GM23338 (cell line): ENCODE data around the gene CHRM4. TPM values are rescaled to one million over a fixed set of nuclear protein-coding genes. Genes with fewer than 3 reads are reported as not detected.

Experiments used
- ATAC-seq: fragments of 200-7000 bp; cut with Tn5 transposase; 3 replicates; pipeline ENCODE4 v1.9.1; 2020
- DNase-seq: peaks from one replicate; pipeline ENCODE4 v3.0.0-alpha.2; 2015; ENCODE audit warnings: low spot score
- H2AFZ ChIP-seq: fragments of 200-600 bp; sonication (generic); 2 replicates; pipeline ENCODE4 v1.8.0; 2016; ENCODE audit warnings: antibody characterized with exemption, mild to moderate bottlenecking, moderate library complexity
- H3F3A ChIP-seq: fragments of 200-600 bp; sonication (generic); replicated peaks from 2 replicates; pipeline ENCODE4 v1.8.0; 2017; ENCODE audit warnings: antibody characterized with exemption, mixed run types, low read depth
- H3K27ac ChIP-seq: fragments of 200-600 bp; sonication (generic); 2 replicates; pipeline ENCODE4 v1.6.1; 2016; ENCODE audit warnings: low read depth
- H3K27me3 ChIP-seq: fragments of 200-600 bp; sonication (generic); 2 replicates; pipeline ENCODE4 v1.8.0; 2016; ENCODE audit warnings: mild to moderate bottlenecking, mixed run types, moderate library complexity; ENCODE audit not compliant: insufficient read depth
- H3K36me3 ChIP-seq: fragments of 200-600 bp; sonication (generic); 2 replicates; pipeline ENCODE4 v1.8.0; 2016; ENCODE audit warnings: mild to moderate bottlenecking; ENCODE audit not compliant: insufficient read depth
- H3K4me1 ChIP-seq: fragments of 200-600 bp; sonication (generic); 2 replicates; pipeline ENCODE4 v1.8.0; 2016; ENCODE audit warnings: mild to moderate bottlenecking, moderate library complexity; ENCODE audit not compliant: insufficient read depth
- H3K4me2 ChIP-seq: fragments of 200-600 bp; sonication (generic); 2 replicates; pipeline ENCODE4 v1.7.1; 2017; ENCODE audit warnings: mixed run types
- H3K4me3 ChIP-seq: fragments of 200-600 bp; sonication (generic); 2 replicates; pipeline ENCODE4 v1.6.1; 2016; ENCODE audit warnings: mixed run types
- H3K79me2 ChIP-seq: fragments of 200-600 bp; sonication (generic); replicated peaks from 2 replicates; pipeline ENCODE4 v1.8.0; 2017; ENCODE audit warnings: mild to moderate bottlenecking; ENCODE audit not compliant: insufficient read depth
- H3K9me2 ChIP-seq: fragments of 200-600 bp; sonication (generic); 2 replicates; pipeline ENCODE4 v1.8.0; 2017; ENCODE audit not compliant: insufficient read depth
- H4K20me1 ChIP-seq: fragments of 200-600 bp; sonication (generic); replicated peaks from 2 replicates; pipeline ENCODE4 v1.8.0; 2017; ENCODE audit warnings: mild to moderate bottlenecking; ENCODE audit not compliant: insufficient read depth
- H3K27ac Mint-ChIP-seq: 2 replicates; pipeline ENCODE4 v1.8.0; 2020; ENCODE audit warnings: inconsistent platforms, mild to moderate bottlenecking, moderate library complexity, mixed read lengths
- H3K27me3 Mint-ChIP-seq: 3 replicates; pipeline ENCODE4 v1.8.0; 2022; ENCODE audit warnings: low read depth, mild to moderate bottlenecking, moderate library complexity, mixed read lengths, inconsistent platforms; ENCODE audit not compliant: insufficient read depth, poor library complexity
- H3K36me3 Mint-ChIP-seq: 3 replicates; pipeline ENCODE4 v1.8.0; 2021; ENCODE audit warnings: low read depth, mild to moderate bottlenecking, inconsistent platforms, moderate library complexity, mixed read lengths
- H3K4me1 Mint-ChIP-seq: 3 replicates; pipeline ENCODE4 v1.8.0; 2020; ENCODE audit warnings: mild to moderate bottlenecking, inconsistent platforms, mixed read lengths
- H3K4me3 Mint-ChIP-seq: 3 replicates; pipeline ENCODE4 v1.8.0; 2021; ENCODE audit warnings: moderate library complexity, mild to moderate bottlenecking, inconsistent platforms, mixed read lengths
- H3K9me3 Mint-ChIP-seq: 3 replicates; pipeline ENCODE4 v1.8.0; 2020; ENCODE audit warnings: moderate library complexity, mild to moderate bottlenecking, inconsistent platforms, mixed read lengths
- CREB1 ChIP-seq: fragments of 250-450 bp; sonication (Bioruptor Pico); IDR thresholded peaks from 2 replicates; pipeline ENCODE4 v1.5.0; 2020; ENCODE audit warnings: low read depth, mild to moderate bottlenecking, moderate library complexity
- EZH2 ChIP-seq: fragments of 200-600 bp; sonication (generic); IDR thresholded peaks from one replicate; pipeline ENCODE4 v1.8.0; 2017; ENCODE audit warnings: antibody characterized with exemption, mild to moderate bottlenecking, low read depth; ENCODE audit not compliant: unreplicated experiment
- EZH2phosphoT487 ChIP-seq: fragments of 200-600 bp; sonication (generic); IDR thresholded peaks from one replicate; pipeline ENCODE4 v1.8.1; 2018; ENCODE audit warnings: antibody characterized with exemption; ENCODE audit not compliant: unreplicated experiment
- JUNB ChIP-seq: IDR thresholded peaks from one replicate; pipeline ENCODE4 v1.6.1; 2016; ENCODE audit warnings: antibody characterized with exemption; ENCODE audit not compliant: unreplicated experiment
- NANOG ChIP-seq: IDR thresholded peaks from 2 replicates; pipeline ENCODE4 v1.6.1; 2016; ENCODE audit warnings: antibody characterized with exemption, borderline replicate concordance
- POLR2AphosphoS5 ChIP-seq: IDR thresholded peaks from 2 replicates; pipeline ENCODE4 v1.6.1; 2016; ENCODE audit warnings: antibody characterized with exemption, low read depth
- REST ChIP-seq: IDR thresholded peaks from one replicate; pipeline ENCODE4 v1.6.1; 2018; ENCODE audit warnings: antibody characterized with exemption; ENCODE audit not compliant: unreplicated experiment
- STAT1 ChIP-seq: IDR thresholded peaks from one replicate; pipeline ENCODE4 v1.6.1; 2016; ENCODE audit warnings: antibody characterized with exemption; ENCODE audit not compliant: unreplicated experiment
- ZNF114 ChIP-seq: fragments of 250-450 bp; sonication (Bioruptor Pico); IDR thresholded peaks from 2 replicates; pipeline ENCODE4 v1.5.0; 2020; ENCODE audit warnings: mild to moderate bottlenecking, moderate library complexity
- ZNF331 ChIP-seq: fragments of 250-450 bp; sonication (Bioruptor Pico); IDR thresholded peaks from 2 replicates; pipeline ENCODE4 v1.5.0; 2020; ENCODE audit warnings: low read depth, mild to moderate bottlenecking, moderate library complexity
- polyA plus RNA-seq: library from polyadenylated mRNA; unstranded; fragments of >200 nt; fragmentation: Nextera tagmentation; extraction: Ambion mirVana; gene quantifications from 2 replicates; pipeline ENCODE4 v1.2.1, GENCODE V29; 2016
- total RNA-seq: library from RNA; depleted of rRNA; stranded (reverse); fragments of >200 nt; shearing (Covaris generic); gene quantifications from 2 replicates; pipeline ENCODE4 v1.2.3, GENCODE V29; 2014
- TF ChIP-seq, protein P1 (sequence below), 2 experiments: fragments of 200-600 bp in 1 of 2; sonication (generic) in 1 of 2; conservative IDR thresholded peaks; 2 replicates each; pipeline versions ENCODE4 v1.5.1 to v1.6.1; 2016 to 2017; ENCODE audit warnings: antibody characterized with exemption in 2 of 2, low read depth in 2 of 2, mild to moderate bottlenecking in 2 of 2, moderate library complexity in 1 of 2
- TF ChIP-seq, protein P2 (sequence below): fragments of 250-450 bp; sonication (Bioruptor Pico); IDR thresholded peaks from 2 replicates; pipeline ENCODE4 v1.5.0; 2020; ENCODE audit warnings: mild to moderate bottlenecking, moderate library complexity
- TF ChIP-seq, protein P3 (sequence below): IDR thresholded peaks from 2 replicates; pipeline ENCODE4 v1.6.1; 2016; ENCODE audit warnings: antibody characterized with exemption

The CHRM4 gene
- total and polyA plus RNA-seq, 2 experiments from 2014 or later, result 0.97 TPM; not detected in 1

- Mint-ChIP-seq H3K4me3 (no peak overlapping the region; the same call in 2 of the 3 replicates), H3K27ac (no peak overlapping the region), H3K36me3 (no peaks in the 10 kb centered on the region; the same call in 2 of the 3 replicates), H3K27me3 (peaks cover 58% of the 10 kb centered on the region), H3K4me1 (peaks cover 30% of the 10 kb centered on the region), H3K9me3 (no peaks in the 10 kb centered on the region; the same call in 1 of the 3 replicates)
- Histone ChIP-seq H3K27me3 (peaks cover 63% of the 10 kb centered on the region), H3K4me2 (peak overlapping the region; percentile 88), H3K79me2 (no peaks in the 10 kb centered on the region), H3K27ac (no peak overlapping the region), H2AFZ (no peak overlapping the region), H3K4me1 (peaks cover 28% of the 10 kb centered on the region), H3K36me3 (no peaks in the 10 kb centered on the region), H3K9me2 (no peaks in the 10 kb centered on the region), H3K4me3 (peak overlapping the region; percentile 76), H3F3A (peaks cover 18% of the 10 kb centered on the region), H4K20me1 (peaks cover 7% of the 10 kb centered on the region)
- ATAC-seq (no peak), DNase-seq (no peak)
- TF ChIP-seq CREB1 (CRISPR knock-in tag), result no peak
- TF ChIP-seq, protein P1, sequence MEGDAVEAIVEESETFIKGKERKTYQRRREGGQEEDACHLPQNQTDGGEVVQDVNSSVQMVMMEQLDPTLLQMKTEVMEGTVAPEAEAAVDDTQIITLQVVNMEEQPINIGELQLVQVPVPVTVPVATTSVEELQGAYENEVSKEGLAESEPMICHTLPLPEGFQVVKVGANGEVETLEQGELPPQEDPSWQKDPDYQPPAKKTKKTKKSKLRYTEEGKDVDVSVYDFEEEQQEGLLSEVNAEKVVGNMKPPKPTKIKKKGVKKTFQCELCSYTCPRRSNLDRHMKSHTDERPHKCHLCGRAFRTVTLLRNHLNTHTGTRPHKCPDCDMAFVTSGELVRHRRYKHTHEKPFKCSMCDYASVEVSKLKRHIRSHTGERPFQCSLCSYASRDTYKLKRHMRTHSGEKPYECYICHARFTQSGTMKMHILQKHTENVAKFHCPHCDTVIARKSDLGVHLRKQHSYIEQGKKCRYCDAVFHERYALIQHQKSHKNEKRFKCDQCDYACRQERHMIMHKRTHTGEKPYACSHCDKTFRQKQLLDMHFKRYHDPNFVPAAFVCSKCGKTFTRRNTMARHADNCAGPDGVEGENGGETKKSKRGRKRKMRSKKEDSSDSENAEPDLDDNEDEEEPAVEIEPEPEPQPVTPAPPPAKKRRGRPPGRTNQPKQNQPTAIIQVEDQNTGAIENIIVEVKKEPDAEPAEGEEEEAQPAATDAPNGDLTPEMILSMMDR (conservative IDR thresholded peaks at IDR 0.05; ENCODE audit: low read depth in 2 of 2), result no peak
- TF ChIP-seq JUNB, result no peak
- no peak for TF ChIP-seq POLR2AphosphoS5
- no peak for TF ChIP-seq STAT1
- TF ChIP-seq REST, result no peak
- TF ChIP-seq, protein P2, sequence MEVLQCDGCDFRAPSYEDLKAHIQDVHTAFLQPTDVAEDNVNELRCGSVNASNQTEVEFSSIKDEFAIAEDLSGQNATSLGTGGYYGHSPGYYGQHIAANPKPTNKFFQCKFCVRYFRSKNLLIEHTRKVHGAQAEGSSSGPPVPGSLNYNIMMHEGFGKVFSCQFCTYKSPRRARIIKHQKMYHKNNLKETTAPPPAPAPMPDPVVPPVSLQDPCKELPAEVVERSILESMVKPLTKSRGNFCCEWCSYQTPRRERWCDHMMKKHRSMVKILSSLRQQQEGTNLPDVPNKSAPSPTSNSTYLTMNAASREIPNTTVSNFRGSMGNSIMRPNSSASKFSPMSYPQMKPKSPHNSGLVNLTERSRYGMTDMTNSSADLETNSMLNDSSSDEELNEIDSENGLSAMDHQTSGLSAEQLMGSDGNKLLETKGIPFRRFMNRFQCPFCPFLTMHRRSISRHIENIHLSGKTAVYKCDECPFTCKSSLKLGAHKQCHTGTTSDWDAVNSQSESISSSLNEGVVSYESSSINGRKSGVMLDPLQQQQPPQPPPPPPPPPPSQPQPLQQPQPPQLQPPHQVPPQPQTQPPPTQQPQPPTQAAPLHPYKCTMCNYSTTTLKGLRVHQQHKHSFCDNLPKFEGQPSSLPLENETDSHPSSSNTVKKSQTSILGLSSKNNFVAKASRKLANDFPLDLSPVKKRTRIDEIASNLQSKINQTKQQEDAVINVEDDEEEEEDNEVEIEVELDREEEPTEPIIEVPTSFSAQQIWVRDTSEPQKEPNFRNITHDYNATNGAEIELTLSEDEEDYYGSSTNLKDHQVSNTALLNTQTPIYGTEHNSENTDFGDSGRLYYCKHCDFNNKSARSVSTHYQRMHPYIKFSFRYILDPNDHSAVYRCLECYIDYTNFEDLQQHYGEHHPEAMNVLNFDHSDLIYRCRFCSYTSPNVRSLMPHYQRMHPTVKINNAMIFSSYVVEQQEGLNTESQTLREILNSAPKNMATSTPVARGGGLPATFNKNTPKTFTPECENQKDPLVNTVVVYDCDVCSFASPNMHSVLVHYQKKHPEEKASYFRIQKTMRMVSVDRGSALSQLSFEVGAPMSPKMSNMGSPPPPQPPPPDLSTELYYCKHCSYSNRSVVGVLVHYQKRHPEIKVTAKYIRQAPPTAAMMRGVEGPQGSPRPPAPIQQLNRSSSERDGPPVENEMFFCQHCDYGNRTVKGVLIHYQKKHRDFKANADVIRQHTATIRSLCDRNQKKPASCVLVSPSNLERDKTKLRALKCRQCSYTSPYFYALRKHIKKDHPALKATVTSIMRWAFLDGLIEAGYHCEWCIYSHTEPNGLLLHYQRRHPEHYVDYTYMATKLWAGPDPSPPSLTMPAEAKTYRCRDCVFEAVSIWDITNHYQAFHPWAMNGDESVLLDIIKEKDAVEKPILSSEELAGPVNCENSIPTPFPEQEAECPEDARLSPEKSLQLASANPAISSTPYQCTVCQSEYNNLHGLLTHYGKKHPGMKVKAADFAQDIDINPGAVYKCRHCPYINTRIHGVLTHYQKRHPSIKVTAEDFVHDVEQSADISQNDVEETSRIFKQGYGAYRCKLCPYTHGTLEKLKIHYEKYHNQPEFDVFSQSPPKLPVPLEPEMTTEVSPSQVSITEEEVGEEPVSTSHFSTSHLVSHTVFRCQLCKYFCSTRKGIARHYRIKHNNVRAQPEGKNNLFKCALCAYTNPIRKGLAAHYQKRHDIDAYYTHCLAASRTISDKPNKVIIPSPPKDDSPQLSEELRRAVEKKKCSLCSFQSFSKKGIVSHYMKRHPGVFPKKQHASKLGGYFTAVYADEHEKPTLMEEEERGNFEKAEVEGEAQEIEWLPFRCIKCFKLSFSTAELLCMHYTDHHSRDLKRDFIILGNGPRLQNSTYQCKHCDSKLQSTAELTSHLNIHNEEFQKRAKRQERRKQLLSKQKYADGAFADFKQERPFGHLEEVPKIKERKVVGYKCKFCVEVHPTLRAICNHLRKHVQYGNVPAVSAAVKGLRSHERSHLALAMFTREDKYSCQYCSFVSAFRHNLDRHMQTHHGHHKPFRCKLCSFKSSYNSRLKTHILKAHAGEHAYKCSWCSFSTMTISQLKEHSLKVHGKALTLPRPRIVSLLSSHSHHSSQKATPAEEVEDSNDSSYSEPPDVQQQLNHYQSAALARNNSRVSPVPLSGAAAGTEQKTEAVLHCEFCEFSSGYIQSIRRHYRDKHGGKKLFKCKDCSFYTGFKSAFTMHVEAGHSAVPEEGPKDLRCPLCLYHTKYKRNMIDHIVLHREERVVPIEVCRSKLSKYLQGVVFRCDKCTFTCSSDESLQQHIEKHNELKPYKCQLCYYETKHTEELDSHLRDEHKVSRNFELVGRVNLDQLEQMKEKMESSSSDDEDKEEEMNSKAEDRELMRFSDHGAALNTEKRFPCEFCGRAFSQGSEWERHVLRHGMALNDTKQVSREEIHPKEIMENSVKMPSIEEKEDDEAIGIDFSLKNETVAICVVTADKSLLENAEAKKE (CRISPR knock-in tag), result no peak
- TF ChIP-seq NANOG, result no peak
- TF ChIP-seq ZNF331 (CRISPR knock-in tag), result no peak
- TF ChIP-seq ZNF114 (CRISPR knock-in tag), result no peak
- TF ChIP-seq, protein P3, sequence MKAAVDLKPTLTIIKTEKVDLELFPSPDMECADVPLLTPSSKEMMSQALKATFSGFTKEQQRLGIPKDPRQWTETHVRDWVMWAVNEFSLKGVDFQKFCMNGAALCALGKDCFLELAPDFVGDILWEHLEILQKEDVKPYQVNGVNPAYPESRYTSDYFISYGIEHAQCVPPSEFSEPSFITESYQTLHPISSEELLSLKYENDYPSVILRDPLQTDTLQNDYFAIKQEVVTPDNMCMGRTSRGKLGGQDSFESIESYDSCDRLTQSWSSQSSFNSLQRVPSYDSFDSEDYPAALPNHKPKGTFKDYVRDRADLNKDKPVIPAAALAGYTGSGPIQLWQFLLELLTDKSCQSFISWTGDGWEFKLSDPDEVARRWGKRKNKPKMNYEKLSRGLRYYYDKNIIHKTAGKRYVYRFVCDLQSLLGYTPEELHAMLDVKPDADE, result no peak
- no peak for TF ChIP-seq EZH2phosphoT487
- TF ChIP-seq EZH2, result no peak
Measured at GRCh38 chr11:46391186-46391577, 394 bp downstream of the CHRM4 start.
